ENCODE data around the gene CHTOP.

The CHTOP gene

DNA sequence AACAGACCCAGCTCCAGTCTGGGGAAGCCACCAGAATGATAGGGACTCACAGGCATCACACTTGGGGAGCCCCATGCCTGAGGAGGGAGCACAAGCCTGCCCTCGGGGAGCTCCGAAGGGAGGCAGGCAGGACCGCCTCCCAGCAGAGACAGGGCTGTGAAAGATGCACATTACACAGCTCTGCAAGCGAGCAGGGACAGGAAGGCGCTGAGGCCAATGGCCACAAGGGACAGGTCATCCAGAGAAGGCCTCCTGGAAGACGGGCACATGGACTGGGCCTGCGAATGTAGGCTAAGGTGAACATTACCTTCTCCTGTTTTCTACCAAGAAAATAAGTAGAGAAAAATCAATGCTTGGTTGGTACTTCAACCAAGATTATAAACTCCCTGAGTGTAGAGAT, 48.9 kb downstream of the CHTOP start:
- Histone ChIP-seq H3K27me3 (ENCODE audit: control insufficient read depth in 1 of 2, insufficient read depth in 2 of 2, low read length in 2 of 2) (peaks cover 33 to 46% of the 10 kb centered on the region in 2 donors), H3K4me3 (ENCODE audit: low read depth in 1 of 2, low read length in 2 of 2) (no peak overlapping the region), H3K9me3 (ENCODE audit: control insufficient read depth in 1 of 2, low read length in 2 of 2) (no peaks in the 10 kb centered on the region), H3K9ac (ENCODE audit: low read depth in 1 of 2, low read length in 2 of 2) (no peak overlapping the region), H3K27ac (ENCODE audit: low read depth, low read length) (no peak overlapping the region), H3K4me1 (ENCODE audit: control insufficient read depth in 1 of 2, insufficient read depth in 2 of 2, low read length in 2 of 2) (peaks cover 18 to 20% of the 10 kb centered on the region in 2 donors), H3K36me3 (ENCODE audit: control insufficient read depth in 1 of 2, insufficient read depth in 2 of 2, low read length in 2 of 2) (no peaks in the 10 kb centered on the region)

DNA sequence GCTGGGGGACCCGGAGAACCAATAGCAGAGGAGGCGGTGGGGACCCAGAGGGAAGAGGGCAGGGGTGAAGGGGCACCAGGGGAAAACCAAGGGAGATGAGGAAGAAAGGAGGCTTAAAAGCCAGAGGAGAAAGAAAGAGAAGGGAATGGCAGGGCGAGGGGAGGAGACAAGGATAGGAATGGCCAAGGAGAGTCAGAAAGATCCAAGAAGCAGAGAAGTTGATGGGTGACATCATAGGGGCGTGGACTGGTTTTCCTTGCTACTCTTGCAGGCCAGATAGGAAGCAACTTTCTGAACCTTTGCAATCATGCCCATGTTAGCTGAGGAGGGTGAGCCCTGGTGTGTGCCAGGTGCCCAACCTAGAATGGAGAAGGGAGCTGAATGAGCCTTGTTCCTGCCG, 50.0 kb downstream of the CHTOP start:
- Histone ChIP-seq H3K36me3 (ENCODE audit: control insufficient read depth in 1 of 2, insufficient read depth in 2 of 2, low read length in 2 of 2) (no peaks in the 10 kb centered on the region), H3K4me3 (ENCODE audit: low read depth in 1 of 2, low read length in 2 of 2) (no peak overlapping the region), H3K9ac (ENCODE audit: low read depth in 1 of 2, low read length in 2 of 2) (no peak overlapping the region), H3K4me1 (ENCODE audit: control insufficient read depth in 1 of 2, insufficient read depth in 2 of 2, low read length in 2 of 2) (peaks cover 7 to 9% of the 10 kb centered on the region in 2 donors), H3K27me3 (ENCODE audit: control insufficient read depth in 1 of 2, insufficient read depth in 2 of 2, low read length in 2 of 2) (peaks cover 23 to 35% of the 10 kb centered on the region in 2 donors), H3K9me3 (ENCODE audit: control insufficient read depth in 1 of 2, low read length in 2 of 2) (no peaks in the 10 kb centered on the region), H3K27ac (ENCODE audit: low read depth, low read length) (no peak overlapping the region)

DNA sequence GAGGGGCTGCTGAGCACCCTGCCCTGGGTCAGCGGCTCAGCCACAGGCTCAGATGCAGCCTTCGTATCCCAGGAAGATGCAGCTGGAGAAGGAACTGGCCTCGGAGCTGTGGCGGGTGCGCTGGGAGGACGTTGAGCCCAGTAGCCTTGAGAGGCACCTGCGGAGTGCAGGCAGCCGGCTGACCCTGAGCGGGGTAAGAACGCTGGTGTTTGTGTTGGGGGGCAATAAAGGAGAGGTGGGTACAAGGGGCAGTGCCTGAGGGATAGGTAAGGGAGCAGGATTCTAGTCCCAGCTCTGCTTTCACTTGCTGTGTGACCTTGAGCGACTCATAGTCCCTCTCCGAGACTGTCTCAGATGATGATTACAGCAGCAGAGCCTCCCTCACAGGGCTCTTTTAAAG, 51.0 kb downstream of the CHTOP start:
- Histone ChIP-seq H3K27me3 (ENCODE audit: control insufficient read depth in 1 of 2, insufficient read depth in 2 of 2, low read length in 2 of 2) (peaks cover 14 to 25% of the 10 kb centered on the region in 2 donors), H3K27ac (ENCODE audit: low read depth, low read length) (no peak overlapping the region), H3K36me3 (ENCODE audit: control insufficient read depth in 1 of 2, insufficient read depth in 2 of 2, low read length in 2 of 2) (no peaks in the 10 kb centered on the region), H3K4me3 (ENCODE audit: low read depth in 1 of 2, low read length in 2 of 2) (no peak overlapping the region), H3K4me1 (ENCODE audit: control insufficient read depth in 1 of 2, insufficient read depth in 2 of 2, low read length in 2 of 2) (no peaks in the 10 kb centered on the region), H3K9me3 (ENCODE audit: control insufficient read depth in 1 of 2, low read length in 2 of 2) (no peaks in the 10 kb centered on the region), H3K9ac (ENCODE audit: low read depth in 1 of 2, low read length in 2 of 2) (no peak overlapping the region)

DNA sequence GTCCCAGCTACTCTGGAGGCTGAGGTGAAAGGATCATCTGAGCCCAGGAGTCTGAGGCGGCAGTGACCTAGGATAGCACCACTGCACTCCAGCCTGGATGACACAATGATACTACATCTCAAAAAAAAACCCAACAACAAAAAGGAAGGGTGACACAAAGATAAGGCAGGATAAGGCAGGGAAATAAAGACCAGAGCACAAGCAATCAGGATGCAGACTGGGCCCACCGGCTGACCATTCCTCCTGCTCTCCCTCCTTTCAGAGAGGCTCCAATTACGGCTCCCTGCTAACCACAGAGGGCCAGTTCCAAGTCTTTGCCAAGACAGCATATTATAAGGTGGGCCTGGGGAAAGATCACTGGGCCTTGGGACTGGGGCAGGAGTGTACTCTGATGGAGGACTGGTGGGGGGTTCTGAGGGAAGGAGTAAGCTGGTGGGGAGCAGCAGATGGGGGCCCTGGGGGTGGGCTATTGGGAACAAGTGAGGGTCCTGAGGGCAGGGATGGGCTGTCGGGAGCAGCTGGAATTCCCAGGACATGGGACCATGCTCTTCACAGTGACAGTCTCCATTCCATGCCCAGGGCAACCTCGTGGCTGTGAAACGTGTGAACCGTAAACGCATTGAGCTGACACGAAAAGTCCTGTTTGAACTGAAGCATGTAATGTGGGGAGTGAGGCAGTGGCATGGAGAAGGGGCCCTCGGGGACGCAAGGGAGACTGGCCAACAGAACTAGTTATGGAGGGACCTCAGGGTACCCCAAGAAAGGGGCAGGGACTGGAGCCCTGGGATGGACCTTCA, 51.9 kb downstream of the CHTOP start:
- Histone ChIP-seq H3K36me3 (ENCODE audit: control insufficient read depth in 1 of 2, insufficient read depth in 2 of 2, low read length in 2 of 2) (no peaks in the 10 kb centered on the region), H3K27ac (ENCODE audit: low read depth, low read length) (no peak overlapping the region), H3K9ac (ENCODE audit: low read depth in 1 of 2, low read length in 2 of 2) (no peak overlapping the region), H3K9me3 (ENCODE audit: control insufficient read depth in 1 of 2, low read length in 2 of 2) (no peaks in the 10 kb centered on the region), H3K27me3 (ENCODE audit: control insufficient read depth in 1 of 2, insufficient read depth in 2 of 2, low read length in 2 of 2) (peaks cover 8 to 16% of the 10 kb centered on the region in 2 donors), H3K4me3 (ENCODE audit: low read depth in 1 of 2, low read length in 2 of 2) (no peak overlapping the region), H3K4me1 (ENCODE audit: control insufficient read depth in 1 of 2, insufficient read depth in 2 of 2, low read length in 2 of 2) (no peaks in the 10 kb centered on the region)

DNA sequence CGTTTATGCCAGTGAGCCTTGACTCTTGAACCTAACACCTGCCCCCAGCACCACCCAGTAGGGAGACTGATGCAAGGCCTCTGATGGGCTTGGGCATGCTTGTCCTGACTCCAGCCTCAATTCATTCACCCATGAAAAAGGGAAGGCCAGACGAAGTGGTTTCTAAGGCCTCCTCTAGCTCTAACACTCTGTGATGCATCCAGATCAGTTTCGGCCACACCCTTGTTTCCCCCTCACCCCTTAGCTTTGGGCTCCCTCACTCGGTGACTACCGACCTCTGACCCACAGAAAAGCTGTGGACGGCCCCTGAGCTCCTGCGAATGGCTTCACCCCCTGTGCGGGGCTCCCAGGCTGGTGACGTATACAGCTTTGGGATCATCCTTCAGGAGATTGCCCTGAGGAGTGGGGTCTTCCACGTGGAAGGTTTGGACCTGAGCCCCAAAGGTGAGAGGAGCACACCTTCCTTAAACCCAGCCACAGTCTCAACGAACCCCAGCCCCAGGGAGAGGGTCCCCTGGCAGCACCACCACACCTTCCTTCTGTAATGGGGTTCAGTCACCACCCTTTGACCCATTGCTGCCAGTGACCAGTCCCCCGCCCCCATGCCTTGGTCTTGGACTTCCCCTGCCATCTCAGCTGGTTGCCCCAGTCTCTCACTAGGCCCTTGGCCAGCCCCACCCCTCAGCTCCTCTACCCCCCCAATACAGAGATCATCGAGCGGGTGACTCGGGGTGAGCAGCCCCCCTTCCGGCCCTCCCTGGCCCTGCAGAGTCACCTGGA, 53.7 kb downstream of the CHTOP start:
- no peak overlapping the region for H3K9ac ChIP-seq (ENCODE audit: low read depth in 1 of 2, low read length in 2 of 2)
- H3K9me3 ChIP-seq (ENCODE audit: control insufficient read depth in 1 of 2, low read length in 2 of 2) = no peaks in the 10 kb centered on the region
- H3K4me1 ChIP-seq (ENCODE audit: control insufficient read depth in 1 of 2, insufficient read depth in 2 of 2, low read length in 2 of 2) = no peaks in the 10 kb centered on the region
- peaks cover 3 to 6% of the 10 kb centered on the region in 2 donors for H3K27me3 ChIP-seq (ENCODE audit: control insufficient read depth in 1 of 2, insufficient read depth in 2 of 2, low read length in 2 of 2)
- H3K36me3 ChIP-seq (ENCODE audit: control insufficient read depth in 1 of 2, insufficient read depth in 2 of 2, low read length in 2 of 2) = no peaks in the 10 kb centered on the region
- no peak overlapping the region for H3K4me3 ChIP-seq (ENCODE audit: low read depth in 1 of 2, low read length in 2 of 2)
- H3K27ac ChIP-seq (ENCODE audit: low read depth, low read length) = no peak overlapping the region

DNA sequence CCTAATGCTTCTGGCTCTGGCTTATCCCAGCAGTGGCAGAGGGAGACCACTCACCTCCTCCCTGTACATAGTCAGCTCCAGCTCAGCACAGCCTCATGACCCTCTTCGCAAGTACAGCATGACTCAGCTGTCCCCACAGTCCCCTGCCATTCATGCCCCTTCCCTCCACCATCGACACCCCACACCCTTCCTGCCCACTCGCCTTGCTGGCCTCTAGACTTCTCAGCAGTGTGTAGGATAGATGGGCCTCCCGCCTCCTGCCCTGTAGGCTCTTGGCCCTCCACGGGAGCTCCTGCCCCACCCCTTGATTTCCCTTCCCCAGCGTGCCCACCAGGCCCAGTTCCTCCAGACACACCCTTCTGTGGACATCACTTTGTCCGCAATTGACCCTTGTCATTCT, 54.4 kb downstream of the CHTOP start:
- H3K4me1 ChIP-seq (ENCODE audit: control insufficient read depth in 1 of 2, insufficient read depth in 2 of 2, low read length in 2 of 2) = no peaks in the 10 kb centered on the region
- H3K27me3 ChIP-seq (ENCODE audit: control insufficient read depth in 1 of 2, insufficient read depth in 2 of 2, low read length in 2 of 2) = peaks cover 3 to 6% of the 10 kb centered on the region in 2 donors
- no peak overlapping the region for H3K27ac ChIP-seq (ENCODE audit: low read depth, low read length)
- no peak overlapping the region for H3K9ac ChIP-seq (ENCODE audit: low read depth in 1 of 2, low read length in 2 of 2)
- no peaks in the 10 kb centered on the region for H3K36me3 ChIP-seq (ENCODE audit: control insufficient read depth in 1 of 2, insufficient read depth in 2 of 2, low read length in 2 of 2)
- no peak overlapping the region for H3K4me3 ChIP-seq (ENCODE audit: low read depth in 1 of 2, low read length in 2 of 2)
- H3K9me3 ChIP-seq (ENCODE audit: control insufficient read depth in 1 of 2, low read length in 2 of 2) = no peaks in the 10 kb centered on the region

DNA sequence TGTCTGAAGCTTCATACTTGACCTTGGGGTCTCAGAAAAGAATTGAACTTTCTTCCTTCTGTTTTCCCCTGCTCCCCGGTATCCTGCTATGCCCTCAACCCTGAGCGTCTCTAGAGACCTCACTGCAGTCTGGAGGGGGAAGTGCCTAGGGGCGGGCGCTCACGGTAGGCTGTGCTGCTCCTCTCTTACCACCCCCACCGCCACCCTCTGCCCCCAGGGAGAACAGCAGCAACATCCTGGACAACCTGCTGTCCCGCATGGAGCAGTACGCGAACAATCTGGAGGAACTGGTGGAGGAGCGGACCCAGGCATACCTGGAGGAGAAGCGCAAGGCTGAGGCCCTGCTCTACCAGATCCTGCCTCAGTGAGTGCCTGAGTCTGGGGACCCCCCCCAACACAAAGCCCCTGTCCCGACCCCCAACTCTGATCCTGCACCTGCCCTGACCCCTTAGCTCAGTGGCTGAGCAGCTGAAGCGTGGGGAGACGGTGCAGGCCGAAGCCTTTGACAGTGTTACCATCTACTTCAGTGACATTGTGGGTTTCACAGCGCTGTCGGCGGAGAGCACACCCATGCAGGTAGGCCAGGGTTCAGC, 55.0 kb downstream of the CHTOP start:
- Histone ChIP-seq H3K27me3 (ENCODE audit: control insufficient read depth in 1 of 2, insufficient read depth in 2 of 2, low read length in 2 of 2) (peaks cover 3 to 6% of the 10 kb centered on the region in 2 donors), H3K4me3 (ENCODE audit: low read depth in 1 of 2, low read length in 2 of 2) (no peak overlapping the region), H3K9me3 (ENCODE audit: control insufficient read depth in 1 of 2, low read length in 2 of 2) (no peaks in the 10 kb centered on the region), H3K9ac (ENCODE audit: low read depth in 1 of 2, low read length in 2 of 2) (no peak overlapping the region), H3K27ac (ENCODE audit: low read depth, low read length) (no peak overlapping the region), H3K4me1 (ENCODE audit: control insufficient read depth in 1 of 2, insufficient read depth in 2 of 2, low read length in 2 of 2) (no peaks in the 10 kb centered on the region), H3K36me3 (ENCODE audit: control insufficient read depth in 1 of 2, insufficient read depth in 2 of 2, low read length in 2 of 2) (no peaks in the 10 kb centered on the region)

DNA sequence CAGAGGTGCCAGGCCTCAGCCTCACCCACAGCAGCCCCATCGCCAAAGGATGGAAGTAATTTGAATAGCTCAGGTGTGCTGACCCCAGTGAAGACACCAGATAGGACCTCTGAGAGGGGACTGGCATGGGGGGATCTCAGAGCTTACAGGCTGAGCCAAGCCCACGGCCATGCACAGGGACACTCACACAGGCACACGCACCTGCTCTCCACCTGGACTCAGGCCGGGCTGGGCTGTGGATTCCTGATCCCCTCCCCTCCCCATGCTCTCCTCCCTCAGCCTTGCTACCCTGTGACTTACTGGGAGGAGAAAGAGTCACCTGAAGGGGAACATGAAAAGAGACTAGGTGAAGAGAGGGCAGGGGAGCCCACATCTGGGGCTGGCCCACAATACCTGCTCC, 59.6 kb downstream of the CHTOP start:
- H3K4me3 ChIP-seq (ENCODE audit: low read depth in 1 of 2, low read length in 2 of 2) = no peak overlapping the region
- no peaks in the 10 kb centered on the region for H3K36me3 ChIP-seq (ENCODE audit: control insufficient read depth in 1 of 2, insufficient read depth in 2 of 2, low read length in 2 of 2)
- no peak overlapping the region for H3K27ac ChIP-seq (ENCODE audit: low read depth, low read length)
- no peaks in the 10 kb centered on the region for H3K4me1 ChIP-seq (ENCODE audit: control insufficient read depth in 1 of 2, insufficient read depth in 2 of 2, low read length in 2 of 2)
- no peaks in the 10 kb centered on the region for H3K9me3 ChIP-seq (ENCODE audit: control insufficient read depth in 1 of 2, low read length in 2 of 2)
- no peak overlapping the region for H3K9ac ChIP-seq (ENCODE audit: low read depth in 1 of 2, low read length in 2 of 2)
- no peaks in the 10 kb centered on the region for H3K27me3 ChIP-seq (ENCODE audit: control insufficient read depth in 1 of 2, insufficient read depth in 2 of 2, low read length in 2 of 2)

Data from duodenal mucosa (tissue), 2 donors.